SK-N-SH (cell line): ENCODE measurements around the gene TMPRSS9. TPM values are rescaled to one million over a fixed set of nuclear protein-coding genes. Genes with fewer than 3 reads are reported as not detected.

ENCODE experiments used
- CTCF ChIA-PET: fragments of 300-600, 350-600 bp; formaldehyde crosslinking; extraction: SDS; loops from one replicate; lab custom pipeline; 2021; lab: Yijun Ruan, JAX
- POLR2A ChIA-PET: fragments of 350-600 bp; sonication (Branson Sonifier 250); formaldehyde crosslinking; extraction: SDS; loops from one replicate; lab custom pipeline; 2020; ENCODE audit warnings: antibody characterized with exemption, inconsistent platforms; lab: Yijun Ruan, JAX
- DNase-seq: peaks from one replicate; pipeline ENCODE4 v3.0.0; 2012
- H2AFZ ChIP-seq: fragments of 200-600 bp; sonication (generic); 2 replicates; pipeline ENCODE4 v1.8.1; 2016; ENCODE audit warnings: antibody characterized with exemption, mild to moderate bottlenecking, low read depth
- H3F3A ChIP-seq: fragments of 200-600 bp; sonication (generic); replicated peaks from 2 replicates; pipeline ENCODE3; 2016; ENCODE audit warnings: antibody characterized with exemption, mild to moderate bottlenecking; ENCODE audit not compliant: insufficient read depth
- H3K27ac ChIP-seq, 2 experiments: fragments of 200-500 bp in 1 of 2; fragments of 200-600 bp in 1 of 2; sonication (Bioruptor generic) in 1 of 2; sonication (generic), shearing (Covaris generic) in 1 of 2; 2 replicates each; pipeline versions ENCODE4 v1.5.1 to v1.6.1; 2014 to 2016; ENCODE audit warnings: low read depth in 2 of 2, inconsistent platforms in 1 of 2, low read length in 1 of 2, mild to moderate bottlenecking in 1 of 2, mixed read lengths in 1 of 2
- H3K27me3 ChIP-seq: fragments of 200-600 bp; sonication (generic), shearing (Covaris generic); 2 replicates; pipeline ENCODE4 v1.6.1; 2016; ENCODE audit warnings: mixed run types; ENCODE audit not compliant: insufficient read depth
- H3K36me3 ChIP-seq, 2 experiments: fragments of 200-500 bp in 1 of 2; fragments of 200-600 bp in 1 of 2; sonication (Bioruptor generic) in 1 of 2; sonication (generic) in 1 of 2; replicated peaks in 1 of 2; 2 replicates each; pipeline versions ENCODE3 to v1.5.1; 2014 to 2016; ENCODE audit warnings: low read length in 1 of 2, mild to moderate bottlenecking in 1 of 2; ENCODE audit not compliant: insufficient read depth in 2 of 2, control insufficient read depth in 1 of 2
- H3K4me1 ChIP-seq, 2 experiments: fragments of 200-500 bp in 1 of 2; fragments of 200-600 bp in 1 of 2; sonication (Bioruptor generic) in 1 of 2; sonication (generic), shearing (Covaris generic) in 1 of 2; 2 replicates each; pipeline versions ENCODE4 v1.5.1 to v1.6.1; 2014 to 2016; ENCODE audit warnings: low read depth in 1 of 2, low read length in 1 of 2, mixed run types in 1 of 2; ENCODE audit not compliant: insufficient read depth in 2 of 2, control insufficient read depth in 1 of 2
- H3K4me2 ChIP-seq: fragments of 200-600 bp; sonication (generic), shearing (Covaris generic); 2 replicates; pipeline ENCODE4 v1.6.1; 2017; ENCODE audit warnings: mixed run types
- H3K4me3 ChIP-seq, 2 experiments: fragments of 200-500 bp in 1 of 2; fragments of 200-600 bp in 1 of 2; sonication (Bioruptor generic) in 1 of 2; sonication (generic), shearing (Covaris generic) in 1 of 2; 2 replicates each; pipeline versions ENCODE4 v1.5.1 to v1.8.1; 2014 to 2016; ENCODE audit warnings: low read depth in 2 of 2, inconsistent platforms in 1 of 2, low read length in 1 of 2, mild to moderate bottlenecking in 1 of 2, mixed read lengths in 1 of 2, moderate library complexity in 1 of 2
- H3K79me2 ChIP-seq: fragments of 200-600 bp; sonication (generic); 2 replicates; pipeline ENCODE4 v1.8.1; 2017; ENCODE audit warnings: mild to moderate bottlenecking; ENCODE audit not compliant: insufficient read depth
- H3K9ac ChIP-seq: fragments of 200-600 bp; sonication (generic); 2 replicates; pipeline ENCODE4 v1.6.1; 2017; ENCODE audit warnings: mixed run types
- H3K9me2 ChIP-seq: fragments of 200-600 bp; sonication (generic); 2 replicates; pipeline ENCODE4 v1.6.1; 2017; ENCODE audit warnings: mixed run types
- H3K9me3 ChIP-seq: fragments of 200-600 bp; sonication (generic); 2 replicates; pipeline ENCODE4 v1.6.1; 2017; ENCODE audit warnings: mixed run types, mild to moderate bottlenecking, moderate library complexity
- H4K20me1 ChIP-seq: fragments of 200-600 bp; sonication (generic); 2 replicates; pipeline ENCODE4 v1.6.1; 2017; ENCODE audit warnings: mild to moderate bottlenecking, mixed run types; ENCODE audit not compliant: insufficient read depth
- FOXM1 ChIP-seq: IDR thresholded peaks from 2 replicates; pipeline ENCODE4 v1.4.0; 2012; ENCODE audit warnings: low read depth, mild to moderate bottlenecking
- GABPA ChIP-seq: IDR thresholded peaks from 2 replicates; pipeline ENCODE4 v1.4.0; 2012; ENCODE audit warnings: low read depth, mild to moderate bottlenecking
- GATA2 ChIP-seq: sonication (generic); formaldehyde crosslinking; IDR thresholded peaks from 2 replicates; pipeline ENCODE4 v1.5.0; 2020; ENCODE audit warnings: mild to moderate bottlenecking, missing genetic modification reagents
- IRF3 ChIP-seq: fragments of 150-350 bp; IDR thresholded peaks from 2 replicates; pipeline ENCODE4 v1.6.1; 2016; ENCODE audit warnings: mild to moderate bottlenecking, low read depth, low read length
- JUND ChIP-seq: IDR thresholded peaks from 2 replicates; pipeline ENCODE4 v1.4.0; 2012
- MXI1 ChIP-seq: IDR thresholded peaks from 2 replicates; pipeline ENCODE4 v1.6.1; 2012; ENCODE audit warnings: mild to moderate bottlenecking, low read depth, low read length, improper control_type of control experiment
- NFIC ChIP-seq: IDR thresholded peaks from 2 replicates; pipeline ENCODE4 v1.4.0; 2012; ENCODE audit warnings: borderline replicate concordance
- POLR2AphosphoS5 ChIP-seq: IDR thresholded peaks from 2 replicates; pipeline ENCODE4 v1.6.1; 2012; ENCODE audit warnings: low read depth, low read length
- RAD21 ChIP-seq: IDR thresholded peaks from 2 replicates; pipeline ENCODE4 v1.6.1; 2012; ENCODE audit warnings: mild to moderate bottlenecking, low read length
- RCOR1 ChIP-seq: fragments of 150-350 bp; IDR thresholded peaks from 2 replicates; pipeline ENCODE4 v1.6.1; 2017; ENCODE audit warnings: antibody characterized with exemption, low read length
- REST ChIP-seq: IDR thresholded peaks from 2 replicates; pipeline ENCODE4 v1.6.1; 2012; ENCODE audit warnings: mild to moderate bottlenecking, low read depth, low read length, moderate library complexity
- RXRA ChIP-seq: IDR thresholded peaks from 2 replicates; pipeline ENCODE4 v1.4.0; 2012; ENCODE audit warnings: low read depth, mild to moderate bottlenecking, borderline replicate concordance
- SIN3A ChIP-seq: IDR thresholded peaks from 2 replicates; pipeline ENCODE4 v1.6.1; 2012; ENCODE audit warnings: low read depth, mild to moderate bottlenecking, low read length, moderate library complexity, borderline replicate concordance
- SMC3 ChIP-seq: IDR thresholded peaks from 2 replicates; pipeline ENCODE4 v1.6.1; 2012; ENCODE audit warnings: low read depth, low read length, improper control_type of control experiment
- TAF1 ChIP-seq: IDR thresholded peaks from 2 replicates; pipeline ENCODE4 v1.6.1; 2012; ENCODE audit warnings: low read depth, mild to moderate bottlenecking, low read length, moderate library complexity, borderline replicate concordance
- USF1 ChIP-seq: IDR thresholded peaks from 2 replicates; pipeline ENCODE4 v1.4.0; 2012; ENCODE audit warnings: low read depth, borderline replicate concordance
- USF2 ChIP-seq: fragments of 150-350 bp; IDR thresholded peaks from 2 replicates; pipeline ENCODE4 v1.6.1; 2017; ENCODE audit warnings: antibody characterized with exemption, low read length, low read depth, borderline replicate concordance
- WGBS: methylation state at CpG from one replicate; pipeline ENCODE4 v1.1.6; 2017; ENCODE audit warnings: low lambda C conversion rate; 5-methylcytosine and 5-hydroxymethylcytosine counted together
- polyA plus RNA-seq, 3 experiments: library from polyadenylated mRNA; depleted of rRNA; stranded (reverse); fragments of >200 nt; gene quantifications; 2 replicates each; pipeline ENCODE4 v1.2.3, GENCODE V29; 2012

The TMPRSS9 gene
- polyA plus RNA-seq, 1 of the 3 experiments (the other 2 are of a cell fraction) = not detected

GRCh38 chr19:2394054-2394441 lies 34.0 kb downstream of the TMPRSS9 start:
- Histone ChIP-seq H3K36me3 (no peaks in the 10 kb centered on the region), H4K20me1 (no peaks in the 10 kb centered on the region), H3K4me1 (no peaks in the 10 kb centered on the region), H3K9me3 (no peaks in the 10 kb centered on the region), H3K4me3 (no peak overlapping the region), H2AFZ (no peak overlapping the region), H3F3A (peaks cover 3% of the 10 kb centered on the region), H3K9ac (no peak overlapping the region), H3K79me2 (no peaks in the 10 kb centered on the region), H3K9me2 (no peaks in the 10 kb centered on the region), H3K27ac (no peak overlapping the region), H3K27me3 (peaks cover 9% of the 10 kb centered on the region; the same call in 1 of the 2 replicates), H3K4me2 (no peak overlapping the region)
- WGBS = 44% methylated on average over 8 of the region's 8 CpGs
- TF ChIP-seq SIN3A (no peak), RXRA (no peak), USF2 (no peak), RCOR1 (no peak), NFIC (no peak), MXI1 (no peak), USF1 (no peak), REST (no peak), GABPA (no peak), RAD21 (no peak), GATA2 (no peak), POLR2AphosphoS5 (no peak), JUND (no peak), SMC3 (no peak), TAF1 (no peak), FOXM1 (no peak), IRF3 (no peak)
- CTCF ChIA-PET = interaction anchor here (1.0 to 3.9 kb wide), 4 partner anchors 42 to 158 kb away, joined by 3 to 19 read pairs (median 4); partner anchors contain the start of gene PLEKHJ1
- no peak for DNase-seq
- POLR2A ChIA-PET = interaction anchor here (0.6 kb wide), 1 partner anchor 120 kb away, joined by 5 read pairs; no protein-coding TSS in a partner anchor
